GM12891 (cell line): Measurements from ENCODE around the gene HBG2.

ENCODE experiments used
- PAX5 ChIP-seq: IDR thresholded peaks from 2 replicates; pipeline ENCODE4 v1.6.1; 2011; ENCODE audit warnings: low read length, moderate library complexity, mild to moderate bottlenecking; ENCODE audit not compliant: insufficient read depth, severe bottlenecking
- POLR2A ChIP-seq: IDR thresholded peaks from 2 replicates; pipeline ENCODE4 v1.6.1; 2011; ENCODE audit warnings: low read depth, low read length, control low read depth
- POLR2AphosphoS5 ChIP-seq: IDR thresholded peaks from 2 replicates; pipeline ENCODE4 v1.6.1; 2011; ENCODE audit warnings: low read depth, low read length, control low read depth
- POU2F2 ChIP-seq: IDR thresholded peaks from 2 replicates; pipeline ENCODE4 v1.6.1; 2011; ENCODE audit warnings: low read depth, mild to moderate bottlenecking, control low read depth, low read length, moderate library complexity
- SPI1 ChIP-seq: IDR thresholded peaks from 2 replicates; pipeline ENCODE4 v1.6.1; 2011; ENCODE audit warnings: low read depth, low read length, control low read depth
- TAF1 ChIP-seq: IDR thresholded peaks from 2 replicates; pipeline ENCODE4 v1.6.1; 2011; ENCODE audit warnings: low read depth, low read length, control low read depth

GRCh38 chr11:5229356-5229755 lies 25.2 kb downstream of the HBG2 start:
- no peak for TF ChIP-seq POLR2A
- TF ChIP-seq POLR2AphosphoS5: no peak
- no peak for TF ChIP-seq TAF1
- TF ChIP-seq SPI1: no peak
- TF ChIP-seq POU2F2: no peak
- TF ChIP-seq PAX5: no peak
